PC-3 (cell line): ENCODE measurements around the gene MMP20.

ENCODE experiments used
- EZH2 ChIP-seq: fragments of 300-600 bp; sonication (generic); IDR thresholded peaks from one replicate; pipeline ENCODE4 v1.6.1; 2017; ENCODE audit warnings: antibody characterized with exemption, mild to moderate bottlenecking, low read length; ENCODE audit not compliant: unreplicated experiment
- TF ChIP-seq, protein P1 (sequence below): fragments of 300-600 bp; sonication (generic); conservative IDR thresholded peaks from 2 replicates; pipeline ENCODE4 v1.5.1; 2017; ENCODE audit warnings: antibody characterized with exemption, low read depth, mild to moderate bottlenecking, low read length

DNA sequence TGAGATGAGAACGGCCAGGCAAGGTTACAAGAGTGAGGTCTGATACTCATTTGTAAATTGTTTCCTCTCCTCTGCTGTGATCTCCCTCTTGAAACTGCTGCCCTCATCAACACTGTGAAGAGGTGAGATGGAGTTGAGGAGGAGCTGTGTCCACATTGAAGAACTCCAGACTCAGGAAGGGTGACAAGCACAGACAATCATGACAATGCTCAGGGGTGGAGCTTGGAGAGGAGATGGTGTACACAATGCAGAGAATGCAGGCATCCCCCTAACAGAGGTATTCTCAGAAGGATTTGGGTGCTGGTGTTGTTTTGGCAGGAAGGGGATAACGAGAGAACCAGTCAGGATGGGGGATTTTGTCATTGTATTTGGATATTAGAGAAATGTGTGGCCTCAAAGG lies 73.1 kb downstream of the MMP20 start:
- TF ChIP-seq, protein P1, sequence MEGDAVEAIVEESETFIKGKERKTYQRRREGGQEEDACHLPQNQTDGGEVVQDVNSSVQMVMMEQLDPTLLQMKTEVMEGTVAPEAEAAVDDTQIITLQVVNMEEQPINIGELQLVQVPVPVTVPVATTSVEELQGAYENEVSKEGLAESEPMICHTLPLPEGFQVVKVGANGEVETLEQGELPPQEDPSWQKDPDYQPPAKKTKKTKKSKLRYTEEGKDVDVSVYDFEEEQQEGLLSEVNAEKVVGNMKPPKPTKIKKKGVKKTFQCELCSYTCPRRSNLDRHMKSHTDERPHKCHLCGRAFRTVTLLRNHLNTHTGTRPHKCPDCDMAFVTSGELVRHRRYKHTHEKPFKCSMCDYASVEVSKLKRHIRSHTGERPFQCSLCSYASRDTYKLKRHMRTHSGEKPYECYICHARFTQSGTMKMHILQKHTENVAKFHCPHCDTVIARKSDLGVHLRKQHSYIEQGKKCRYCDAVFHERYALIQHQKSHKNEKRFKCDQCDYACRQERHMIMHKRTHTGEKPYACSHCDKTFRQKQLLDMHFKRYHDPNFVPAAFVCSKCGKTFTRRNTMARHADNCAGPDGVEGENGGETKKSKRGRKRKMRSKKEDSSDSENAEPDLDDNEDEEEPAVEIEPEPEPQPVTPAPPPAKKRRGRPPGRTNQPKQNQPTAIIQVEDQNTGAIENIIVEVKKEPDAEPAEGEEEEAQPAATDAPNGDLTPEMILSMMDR: no peak
- no peak for TF ChIP-seq EZH2
